ENCODE data around the gene RABEPK. TPM values are rescaled to one million over a fixed set of nuclear protein-coding genes. Genes with fewer than 3 reads are reported as not detected.

Gene RABEPK
- polyA plus RNA-seq, 2 donors: 10.8 to 17.7 TPM

DNA sequence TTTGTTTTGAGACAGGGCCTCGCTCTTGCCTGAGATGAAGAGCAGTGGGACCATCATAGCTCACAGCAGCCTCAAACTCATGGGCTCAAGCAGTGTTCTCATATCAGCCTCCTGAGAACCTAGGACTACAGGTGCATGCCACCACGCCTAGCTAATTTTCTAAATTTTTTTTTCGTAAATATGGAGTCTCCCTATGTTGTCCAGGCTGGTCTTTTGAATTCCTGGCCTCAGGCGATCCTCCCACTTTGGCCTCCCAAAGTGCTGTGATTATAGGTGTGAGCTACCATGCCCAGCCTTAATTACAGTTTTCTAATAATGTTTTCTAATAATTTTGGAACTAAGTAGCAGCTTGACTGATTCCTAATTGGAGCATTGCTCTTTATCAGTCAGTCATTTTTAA lies 76.4 kb downstream of the RABEPK start:
- WGBS, 2 donors: 97 to 98% methylated on average over 4 of the region's 4 CpGs
- H3K4me3 ChIP-seq (ENCODE audit: low read depth in 1 of 2, low read length in 2 of 2): no peak overlapping the region
- H3K27ac ChIP-seq (ENCODE audit: low read depth in 2 of 2, low read length in 1 of 2): no peak overlapping the region
- H3K9me3 ChIP-seq (ENCODE audit: control insufficient read depth in 2 of 2, insufficient read depth in 1 of 2, low read depth in 1 of 2, low read length in 1 of 2): no peaks in the 10 kb centered on the region
- H3K27me3 ChIP-seq (ENCODE audit: control insufficient read depth in 1 of 2, insufficient read depth in 2 of 2, low read length in 2 of 2): no peaks in the 10 kb centered on the region
- no peaks in the 10 kb centered on the region for H3K4me1 ChIP-seq (ENCODE audit: control insufficient read depth in 2 of 2, insufficient read depth in 2 of 2, low read length in 1 of 2)
- no peaks in the 10 kb centered on the region for H3K36me3 ChIP-seq (ENCODE audit: control insufficient read depth in 2 of 2, insufficient read depth in 2 of 2, low read length in 1 of 2)

DNA sequence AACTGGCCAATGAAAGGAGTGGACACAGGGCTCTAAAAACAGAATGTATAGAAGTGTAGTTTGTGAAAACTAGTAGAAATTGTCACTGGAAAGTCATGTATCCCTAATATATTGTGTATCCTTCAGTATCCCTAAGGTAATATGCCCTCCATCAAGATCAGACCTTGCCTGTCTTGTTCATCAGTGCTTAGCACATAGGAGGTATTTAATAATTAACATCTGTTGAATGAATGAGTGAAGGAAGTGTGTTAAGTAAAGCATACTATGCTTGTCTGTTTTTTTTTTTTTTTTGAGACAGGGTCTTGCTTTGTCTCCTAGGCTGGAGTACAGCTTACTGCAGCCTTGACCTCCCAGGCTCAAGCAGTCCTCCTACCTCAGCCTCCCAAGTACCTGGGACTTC lies 77.1 kb downstream of the RABEPK start:
- Histone ChIP-seq H3K4me1 (ENCODE audit: control insufficient read depth in 2 of 2, insufficient read depth in 2 of 2, low read length in 1 of 2) (no peaks in the 10 kb centered on the region), H3K4me3 (ENCODE audit: low read depth in 1 of 2, low read length in 2 of 2) (no peak overlapping the region), H3K27me3 (ENCODE audit: control insufficient read depth in 1 of 2, insufficient read depth in 2 of 2, low read length in 2 of 2) (no peaks in the 10 kb centered on the region), H3K36me3 (ENCODE audit: control insufficient read depth in 2 of 2, insufficient read depth in 2 of 2, low read length in 1 of 2) (no peaks in the 10 kb centered on the region), H3K9me3 (ENCODE audit: control insufficient read depth in 2 of 2, insufficient read depth in 1 of 2, low read depth in 1 of 2, low read length in 1 of 2) (no peaks in the 10 kb centered on the region), H3K27ac (ENCODE audit: low read depth in 2 of 2, low read length in 1 of 2) (no peak overlapping the region)

DNA sequence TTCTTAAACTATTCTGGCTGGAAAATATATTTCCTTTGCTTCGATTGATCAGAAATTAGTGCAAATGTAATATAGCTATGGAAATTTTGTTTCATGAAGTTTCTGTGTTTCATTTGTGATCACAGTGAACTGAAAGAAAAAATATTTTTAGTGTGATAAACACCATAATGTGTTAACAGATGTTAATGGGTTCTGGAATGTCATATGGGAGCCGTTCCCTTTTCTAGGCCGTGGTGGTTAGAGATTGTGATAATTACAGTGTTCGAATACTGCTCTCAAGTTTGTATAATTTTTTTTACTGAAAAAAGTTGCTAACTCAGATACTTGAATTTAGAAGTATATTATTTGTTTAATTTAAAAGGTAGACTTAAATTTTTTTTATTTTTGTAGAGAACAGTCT lies 80.6 kb downstream of the RABEPK start:
- no peaks in the 10 kb centered on the region for H3K4me1 ChIP-seq (ENCODE audit: control insufficient read depth in 2 of 2, insufficient read depth in 2 of 2, low read length in 1 of 2)
- no peaks in the 10 kb centered on the region for H3K36me3 ChIP-seq (ENCODE audit: control insufficient read depth in 2 of 2, insufficient read depth in 2 of 2, low read length in 1 of 2)
- no peak overlapping the region for H3K27ac ChIP-seq (ENCODE audit: low read depth in 2 of 2, low read length in 1 of 2)
- H3K4me3 ChIP-seq (ENCODE audit: low read depth in 1 of 2, low read length in 2 of 2): no peak overlapping the region
- 70 to 72% methylated on average over 4 of the region's 4 CpGs for WGBS, 2 donors
- H3K9me3 ChIP-seq (ENCODE audit: control insufficient read depth in 2 of 2, insufficient read depth in 1 of 2, low read depth in 1 of 2, low read length in 1 of 2): no peaks in the 10 kb centered on the region
- no peaks in the 10 kb centered on the region for H3K27me3 ChIP-seq (ENCODE audit: control insufficient read depth in 1 of 2, insufficient read depth in 2 of 2, low read length in 2 of 2)

Other genes with a start within 250 kb of the RABEPK start
- gene SCAI, start 57.0 kb upstream of the RABEPK start, polyA plus RNA-seq: 1 to 10 TPM in 1 of 2 donors, under 1 TPM in 1; 0.89 to 1.2 TPM
- gene PPP6C, start 10.7 kb upstream of the RABEPK start, polyA plus RNA-seq: 10 to 100 TPM; 17.2 to 22.7 TPM
- gene HSPA5, start 40.8 kb downstream of the RABEPK start, polyA plus RNA-seq: 100 to 1,000 TPM in 1 of 2 donors, 10 to 100 TPM in 1; 63.8 to 138 TPM
- gene GAPVD1, start 61.3 kb downstream of the RABEPK start, polyA plus RNA-seq: 10 to 100 TPM in 1 of 2 donors, 1 to 10 TPM in 1; 9.9 to 10.9 TPM